Mucosa of stomach (tissue), 1 donor: Measurements from ENCODE around the gene XKR7.
"Not testable (repeated sequence)": the region's sequence is repeated elsewhere in the genome, so short reads cannot be mapped to it uniquely, and the experiment has no call there.

Experiments used
- H3K27me3 ChIP-seq: one replicate; pipeline ENCODE4 v1.7.0; 2013; ENCODE audit warnings: mild to moderate bottlenecking, low read length; ENCODE audit not compliant: control insufficient read depth, insufficient read depth
- H3K36me3 ChIP-seq: one replicate; pipeline ENCODE4 v1.7.0; 2013; ENCODE audit warnings: low read length; ENCODE audit not compliant: control insufficient read depth, insufficient read depth
- H3K4me1 ChIP-seq: one replicate; pipeline ENCODE4 v1.7.0; 2013; ENCODE audit warnings: mild to moderate bottlenecking, low read length; ENCODE audit not compliant: control insufficient read depth, insufficient read depth
- H3K4me3 ChIP-seq: one replicate; pipeline ENCODE4 v1.7.0; 2013; ENCODE audit warnings: low read length
- H3K9ac ChIP-seq: one replicate; pipeline ENCODE4 v1.7.0; 2013; ENCODE audit warnings: mild to moderate bottlenecking, low read length, moderate library complexity
- H3K9me3 ChIP-seq: one replicate; pipeline ENCODE4 v1.7.0; 2013; ENCODE audit warnings: mild to moderate bottlenecking, low read length, moderate library complexity; ENCODE audit not compliant: control insufficient read depth
- donor health status: Pancreatic carcinoma.

XKR7 gene

DNA sequence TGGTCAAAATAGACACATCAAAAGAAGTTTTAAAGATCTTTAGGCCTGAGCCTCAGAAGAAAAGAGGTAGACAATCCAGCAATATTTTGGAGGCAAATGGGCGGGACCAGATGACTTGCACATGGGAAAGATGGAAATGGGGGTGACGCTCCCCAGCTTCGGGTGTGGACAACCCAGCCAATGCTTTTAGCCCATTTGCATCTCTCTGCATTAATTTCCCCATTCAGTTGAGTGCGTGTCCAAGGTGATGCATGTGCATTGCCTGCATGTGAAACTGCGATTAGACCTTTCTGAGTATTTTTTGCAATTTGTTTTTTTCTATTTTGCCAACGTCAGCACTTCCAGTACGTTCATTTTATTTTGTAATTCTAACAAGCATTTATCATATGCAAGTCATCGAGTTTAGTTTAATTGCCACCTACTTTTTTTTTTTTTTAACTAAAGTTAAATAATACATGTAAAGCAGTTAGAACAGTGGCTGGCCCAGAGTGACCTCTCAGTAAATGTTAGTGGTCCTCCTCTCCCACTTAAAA, 40.3 kb upstream of the XKR7 start:
- H3K4me1 ChIP-seq: no peaks in the 10 kb centered on the region
- no peak overlapping the region for H3K4me3 ChIP-seq
- no peaks in the 10 kb centered on the region for H3K27me3 ChIP-seq
- H3K36me3 ChIP-seq: no peaks in the 10 kb centered on the region
- H3K9ac ChIP-seq: no peak overlapping the region
- no peaks in the 10 kb centered on the region for H3K9me3 ChIP-seq

GRCh38 chr20:31929631-31930030, 38.3 kb upstream of the XKR7 start:
- not testable (repeated sequence) for H3K36me3 ChIP-seq, H3K9ac ChIP-seq, H3K9me3 ChIP-seq, H3K4me3 ChIP-seq, H3K27me3 ChIP-seq, H3K4me1 ChIP-seq

GRCh38 chr20:31930779-31931178, 37.2 kb upstream of the XKR7 start:
- Histone ChIP-seq H3K4me1 (no peaks in the 10 kb centered on the region), H3K4me3 (no peak overlapping the region), H3K9me3 (no peaks in the 10 kb centered on the region), H3K9ac (no peak overlapping the region), H3K27me3 (no peaks in the 10 kb centered on the region), H3K36me3 (no peaks in the 10 kb centered on the region)

DNA sequence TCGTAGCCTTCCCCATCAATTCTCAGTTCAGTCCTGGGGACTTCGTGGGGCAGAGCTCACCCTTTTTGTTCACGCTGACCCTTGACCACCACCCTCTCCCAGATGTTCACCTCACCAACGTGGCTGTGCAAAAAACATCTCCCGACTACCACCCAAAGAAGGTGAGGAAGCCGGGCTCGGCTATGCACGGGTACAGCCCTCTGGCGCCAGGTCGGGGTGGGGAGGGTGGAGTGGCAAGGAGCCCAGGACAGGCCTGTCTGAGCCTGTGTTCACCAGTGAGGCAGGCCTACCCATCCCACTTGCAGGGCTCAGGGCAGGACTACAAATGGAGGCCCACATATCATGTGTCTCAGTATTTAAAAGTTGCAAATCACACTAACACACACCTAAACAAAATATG, 34.3 kb upstream of the XKR7 start:
- Histone ChIP-seq H3K4me3 (no peak overlapping the region), H3K36me3 (no peaks in the 10 kb centered on the region), H3K4me1 (no peaks in the 10 kb centered on the region), H3K27me3 (no peaks in the 10 kb centered on the region), H3K9ac (no peak overlapping the region), H3K9me3 (no peaks in the 10 kb centered on the region)

DNA sequence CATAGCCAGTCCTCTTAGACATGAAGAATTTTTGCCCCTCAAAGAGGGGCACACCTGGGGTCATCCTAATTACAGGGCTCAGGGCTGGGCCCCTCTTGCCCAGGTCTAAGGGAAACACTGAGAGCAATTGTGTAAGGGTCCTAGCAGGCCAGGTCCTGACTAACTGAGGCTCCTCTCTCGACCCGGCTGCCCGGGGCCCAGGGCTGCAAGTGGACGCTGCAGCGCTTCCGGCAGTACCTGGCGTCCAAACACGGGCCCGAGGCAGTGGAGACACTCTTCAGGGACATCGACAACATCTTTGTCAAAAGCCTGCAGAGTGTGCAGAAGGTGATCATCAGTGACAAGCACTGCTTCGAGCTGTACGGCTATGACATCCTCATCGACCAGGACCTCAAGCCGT, 33.5 kb upstream of the XKR7 start:
- Histone ChIP-seq H3K4me3 (no peak overlapping the region), H3K36me3 (no peaks in the 10 kb centered on the region), H3K4me1 (no peaks in the 10 kb centered on the region), H3K27me3 (no peaks in the 10 kb centered on the region), H3K9ac (no peak overlapping the region), H3K9me3 (no peaks in the 10 kb centered on the region)

DNA sequence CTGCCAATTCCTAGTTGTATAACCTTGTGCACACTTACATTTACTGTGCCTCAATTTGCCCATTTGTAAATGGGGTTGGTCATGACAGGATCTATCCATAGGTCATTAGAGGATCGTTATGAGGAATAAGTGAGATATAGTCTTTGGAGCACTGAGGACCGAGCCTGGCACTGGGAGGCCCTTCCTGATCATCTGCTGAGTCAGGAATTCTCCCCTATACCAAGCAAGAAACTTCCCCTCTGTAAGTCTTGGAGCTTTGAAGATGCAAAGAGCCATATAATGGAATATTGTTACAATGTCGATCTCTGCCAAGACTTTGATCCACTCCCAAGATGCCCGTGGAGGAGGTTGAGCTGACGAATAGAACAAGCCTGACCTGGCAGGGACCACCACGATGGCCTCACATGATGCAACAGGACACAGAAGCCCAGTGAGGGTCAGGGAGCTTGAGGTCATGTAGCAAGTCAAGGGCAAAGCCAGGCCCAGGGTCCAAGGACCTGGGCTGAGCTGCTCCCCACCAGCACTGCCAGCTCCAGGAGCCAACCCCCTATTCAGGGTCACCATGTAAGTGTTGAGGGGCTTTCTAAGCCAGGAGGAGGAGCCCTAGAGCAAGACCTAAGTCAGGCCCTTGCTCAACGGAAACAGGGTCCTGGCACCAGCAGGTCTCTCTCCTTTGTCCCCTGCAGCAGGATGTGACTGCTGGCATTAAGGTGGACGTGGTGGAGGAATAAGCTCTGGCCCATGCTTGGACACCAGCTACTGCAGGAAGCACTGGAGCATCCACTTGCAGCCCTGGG, 32.8 kb upstream of the XKR7 start:
- H3K4me1 ChIP-seq: no peaks in the 10 kb centered on the region
- H3K9me3 ChIP-seq: no peaks in the 10 kb centered on the region
- no peaks in the 10 kb centered on the region for H3K36me3 ChIP-seq
- no peaks in the 10 kb centered on the region for H3K27me3 ChIP-seq
- H3K9ac ChIP-seq: no peak overlapping the region
- H3K4me3 ChIP-seq: no peak overlapping the region

- H3K27me3 ChIP-seq: no peaks in the 10 kb centered on the region
- no peak overlapping the region for H3K4me3 ChIP-seq
- H3K9ac ChIP-seq: no peak overlapping the region
- no peaks in the 10 kb centered on the region for H3K4me1 ChIP-seq
- H3K9me3 ChIP-seq: no peaks in the 10 kb centered on the region
- H3K36me3 ChIP-seq: no peaks in the 10 kb centered on the region
Measured at GRCh38 chr20:31936420-31936819, 31.5 kb upstream of the XKR7 start.

- Histone ChIP-seq H3K36me3 (no peaks in the 10 kb centered on the region), H3K27me3 (no peaks in the 10 kb centered on the region), H3K9ac (no peak overlapping the region), H3K9me3 (no peaks in the 10 kb centered on the region), H3K4me3 (no peak overlapping the region), H3K4me1 (no peaks in the 10 kb centered on the region)
Measured at GRCh38 chr20:31937820-31938219, 30.1 kb upstream of the XKR7 start.

DNA sequence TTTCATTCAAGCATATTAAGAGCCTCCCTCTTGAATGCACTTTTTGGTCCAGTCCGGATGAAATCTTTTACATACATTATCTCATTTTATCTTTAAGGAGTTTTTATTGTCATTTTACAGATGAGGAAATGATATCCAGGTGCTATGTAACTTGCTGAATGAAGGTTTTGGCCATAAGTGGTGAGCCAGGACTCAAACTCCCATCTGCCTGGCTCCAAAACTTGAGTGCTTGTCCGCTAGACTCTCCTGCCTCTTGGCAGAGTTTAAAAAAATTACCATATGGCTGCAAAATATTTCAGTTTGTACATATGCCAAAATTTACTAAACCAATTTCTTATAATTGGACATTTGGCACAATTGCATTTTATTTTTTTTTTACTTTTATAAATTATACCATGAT, 28.3 kb upstream of the XKR7 start:
- Histone ChIP-seq H3K27me3 (no peaks in the 10 kb centered on the region), H3K4me1 (no peaks in the 10 kb centered on the region), H3K36me3 (no peaks in the 10 kb centered on the region), H3K4me3 (no peak overlapping the region), H3K9ac (no peak overlapping the region), H3K9me3 (no peaks in the 10 kb centered on the region)

- H3K4me1 ChIP-seq: no peaks in the 10 kb centered on the region
- H3K36me3 ChIP-seq: no peaks in the 10 kb centered on the region
- no peaks in the 10 kb centered on the region for H3K27me3 ChIP-seq
- H3K9ac ChIP-seq: no peak overlapping the region
- no peak overlapping the region for H3K4me3 ChIP-seq
- H3K9me3 ChIP-seq: no peaks in the 10 kb centered on the region
Measured at GRCh38 chr20:31943052-31943471, 24.9 kb upstream of the XKR7 start.

- H3K27me3 ChIP-seq: no peaks in the 10 kb centered on the region
- no peaks in the 10 kb centered on the region for H3K36me3 ChIP-seq
- no peaks in the 10 kb centered on the region for H3K9me3 ChIP-seq
- no peaks in the 10 kb centered on the region for H3K4me1 ChIP-seq
- H3K9ac ChIP-seq: no peak overlapping the region
- H3K4me3 ChIP-seq: no peak overlapping the region
Measured at GRCh38 chr20:31945319-31945718, 22.6 kb upstream of the XKR7 start.

GRCh38 chr20:31945785-31946184, 22.2 kb upstream of the XKR7 start:
- H3K27me3 ChIP-seq: no peaks in the 10 kb centered on the region
- peaks cover 4% of the 10 kb centered on the region for H3K4me1 ChIP-seq
- H3K4me3 ChIP-seq: no peak overlapping the region
- H3K9me3 ChIP-seq: no peaks in the 10 kb centered on the region
- H3K9ac ChIP-seq: no peak overlapping the region
- no peaks in the 10 kb centered on the region for H3K36me3 ChIP-seq
